CD4-positive, alpha-beta T cell (primary cell): ENCODE results near the gene FBF1. TPM values are rescaled to one million over a fixed set of nuclear protein-coding genes. Genes with fewer than 3 reads are reported as not detected.

Experiments
- ATAC-seq: fragments of 200-7000 bp; cut with Tn5 transposase; one replicate; pipeline ENCODE4 v1.10.0; 2022; ENCODE audit warnings: mild to moderate bottlenecking; ENCODE audit not compliant: poor library complexity
- CTCF ChIA-PET: fragments of 350-600 bp; sonication (Branson Sonifier 250); formaldehyde crosslinking; loops from one replicate; lab custom pipeline; 2021; ENCODE audit warnings: antibody characterized with exemption, inconsistent platforms; lab: Charles Lee
- POLR2A ChIA-PET: fragments of 350-600 bp; sonication (Branson Sonifier 250); formaldehyde crosslinking; loops from one replicate; lab custom pipeline; 2021; ENCODE audit warnings: antibody characterized with exemption, inconsistent platforms; lab: Charles Lee
- DNase-seq, 14 experiments: peaks; one replicate each; pipeline ENCODE4 v3.0.0-alpha.2; 2013 to 2020; ENCODE audit warnings: mixed read lengths in 2 of 14
- H3K27ac ChIP-seq, 2 donors: one replicate each; pipeline versions ENCODE4 v1.5.1 to v1.7.0; 2013; ENCODE audit warnings: low read length in 2 of 2, low read depth in 1 of 2, mild to moderate bottlenecking in 1 of 2
- H3K27me3 ChIP-seq, 2 experiments: 1 replicate in 1 of 2; 2 replicates in 1 of 2; pipeline versions ENCODE4 v1.6.1 to v1.7.0; 2013; ENCODE audit warnings: low read length in 2 of 2, control low read depth in 1 of 2, mild to moderate bottlenecking in 1 of 2, moderate library complexity in 1 of 2; ENCODE audit not compliant: insufficient read depth in 2 of 2, control insufficient read depth in 1 of 2
- H3K36me3 ChIP-seq: one replicate; pipeline ENCODE4 v1.6.1; 2013; ENCODE audit warnings: low read length, control low read depth; ENCODE audit not compliant: insufficient read depth
- H3K4me1 ChIP-seq: one replicate; pipeline ENCODE4 v1.6.1; 2013; ENCODE audit warnings: low read length, control low read depth; ENCODE audit not compliant: insufficient read depth
- H3K4me3 ChIP-seq: one replicate; pipeline ENCODE4 v1.5.1; 2013; ENCODE audit warnings: mild to moderate bottlenecking, low read length, moderate library complexity
- H3K9me3 ChIP-seq, 2 experiments: 1 replicate in 1 of 2; 2 replicates in 1 of 2; pipeline versions ENCODE4 v1.6.1 to v1.7.0; 2013; ENCODE audit warnings: low read length in 2 of 2, mild to moderate bottlenecking in 2 of 2, control low read depth in 1 of 2, moderate library complexity in 1 of 2; ENCODE audit not compliant: control insufficient read depth in 1 of 2, insufficient read depth in 1 of 2
- H3K27ac Mint-ChIP-seq: one replicate; pipeline ENCODE4 v1.8.0; 2020; ENCODE audit warnings: mixed read lengths
- H3K27me3 Mint-ChIP-seq: one replicate; pipeline ENCODE4 v1.8.0; 2021; ENCODE audit warnings: mixed read lengths
- H3K36me3 Mint-ChIP-seq: one replicate; pipeline ENCODE4 v1.8.0; 2021; ENCODE audit warnings: low read depth, mixed read lengths
- H3K4me1 Mint-ChIP-seq: one replicate; pipeline ENCODE4 v1.8.0; 2021; ENCODE audit warnings: low read depth, mixed read lengths
- H3K4me3 Mint-ChIP-seq: one replicate; pipeline ENCODE4 v1.8.0; 2020; ENCODE audit warnings: mild to moderate bottlenecking, mixed read lengths
- H3K9me3 Mint-ChIP-seq: one replicate; pipeline ENCODE4 v1.8.0; 2020; ENCODE audit warnings: mixed read lengths
- CTCF ChIP-seq: fragments of 200-600 bp; IDR thresholded peaks from one replicate; pipeline ENCODE4 v1.8.0; 2022; ENCODE audit warnings: antibody characterized with exemption, mild to moderate bottlenecking
- intact Hi-C, 2 experiments: fragments of 100-400 bp; cut with DNase I in 1 of 2; cut with micrococcal nuclease in 1 of 2; formaldehyde crosslinking; loops; one replicate each; pipeline versions ENCODE4 v1.15.1 to v1.9.0; 2023 to 2025; cut with DNase I, micrococcal nuclease
- total RNA-seq, 174 experiments: library from RNA in 2 of 174; stranded (reverse) in 2 of 174; gene quantifications; one replicate each; pipeline ENCODE4 v1.2.3 and lab custom pipeline; 2021 to 2026

FBF1 gene
- total RNA-seq, 2 experiments from 2014 or later: 21.2 to 23.9 TPM

GRCh38 chr17:75965468-75965867 is 24.6 kb upstream of the FBF1 start:
- ChIA-PET CTCF (no interaction called here), POLR2A (no interaction called here)
- TF ChIP-seq CTCF: no peak
- Mint-ChIP-seq H3K27ac (no peak overlapping the region), H3K9me3 (no peaks in the 10 kb centered on the region), H3K4me1 (peaks cover 15% of the 10 kb centered on the region), H3K4me3 (no peak overlapping the region), H3K27me3 (no peaks in the 10 kb centered on the region), H3K36me3 (peaks cover 19% of the 10 kb centered on the region)
- DNase-seq: no peak
- no peak overlapping the region for H3K4me3 ChIP-seq
- H3K27ac ChIP-seq: no peak overlapping the region
- no peak for ATAC-seq
- no peaks in the 10 kb centered on the region for H3K9me3 ChIP-seq
- intact Hi-C loops: no loop called here
- peaks cover 3% of the 10 kb centered on the region for H3K4me1 ChIP-seq
- no peaks in the 10 kb centered on the region for H3K36me3 ChIP-seq
- H3K27me3 ChIP-seq: no peaks in the 10 kb centered on the region

- no peak for DNase-seq
- Histone ChIP-seq H3K27ac (no peak overlapping the region), H3K4me3 (no peak overlapping the region), H3K9me3 (no peaks in the 10 kb centered on the region), H3K27me3 (no peaks in the 10 kb centered on the region), H3K36me3 (peaks cover 23% of the 10 kb centered on the region), H3K4me1 (no peaks in the 10 kb centered on the region)
- ChIA-PET POLR2A (interaction anchor here (1.2 kb wide), 1 partner anchor 180 kb away, joined by 3 read pairs; no protein-coding TSS in a partner anchor), CTCF (no interaction called here)
- Mint-ChIP-seq H3K27me3 (no peaks in the 10 kb centered on the region), H3K9me3 (no peaks in the 10 kb centered on the region), H3K4me3 (no peak overlapping the region), H3K4me1 (peaks cover 18% of the 10 kb centered on the region), H3K27ac (no peak overlapping the region), H3K36me3 (peaks cover 42% of the 10 kb centered on the region)
- ATAC-seq: no peak
- TF ChIP-seq CTCF: no peak
- intact Hi-C loops: loop anchor here in 1 of 2 experiments (5.0 kb wide), 1 partner anchor 33 kb away; no protein-coding TSS in a partner anchor
These were observed 19.1 kb upstream of the FBF1 start for GRCh38 chr17:75959839-75960511.

- no peaks in the 10 kb centered on the region for H3K9me3 Mint-ChIP-seq
- H3K36me3 ChIP-seq: peaks cover 26% of the 10 kb centered on the region
- intact Hi-C loops: no loop called here
- no peaks in the 10 kb centered on the region for H3K9me3 ChIP-seq
- POLR2A ChIA-PET: interaction anchor here (1.2 kb wide), 1 partner anchor 179 kb away, joined by 3 read pairs; no protein-coding TSS in a partner anchor
- H3K27ac Mint-ChIP-seq: no peak overlapping the region
- H3K4me3 Mint-ChIP-seq: no peak overlapping the region
- H3K4me3 ChIP-seq: no peak overlapping the region
- no peaks in the 10 kb centered on the region for H3K27me3 ChIP-seq
- H3K36me3 Mint-ChIP-seq: peaks cover 47% of the 10 kb centered on the region
- peaks cover 18% of the 10 kb centered on the region for H3K4me1 Mint-ChIP-seq
- no peak for DNase-seq
- CTCF ChIA-PET: no interaction called here
- no peaks in the 10 kb centered on the region for H3K27me3 Mint-ChIP-seq
- no peak for ATAC-seq
- H3K27ac ChIP-seq: no peak overlapping the region
- H3K4me1 ChIP-seq: no peaks in the 10 kb centered on the region
- TF ChIP-seq CTCF: no peak
These were observed 18.4 kb upstream of the FBF1 start for GRCh38 chr17:75959051-75959838.
